GM21723 (cell line): ENCODE measurements around the gene KCNQ1.

Experiments
- ATAC-seq: cut with Tn5 transposase; IDR thresholded peaks from one replicate; pipeline ENCODE4 v1.9.1; 2021; ENCODE audit warnings: mild to moderate bottlenecking, moderate library complexity; ENCODE audit not compliant: unreplicated experiment

The KCNQ1 gene

GRCh38 chr11:2739531-2740274 is 294.9 kb downstream of the KCNQ1 start:
- ATAC-seq: no peak

GRCh38 chr11:2740275-2740940 is 295.6 kb downstream of the KCNQ1 start:
- ATAC-seq: no peak

GRCh38 chr11:2741006-2741376 is 296.2 kb downstream of the KCNQ1 start:
- ATAC-seq: no peak

- ATAC-seq: no peak
Measured at GRCh38 chr11:2741377-2742131, 296.7 kb downstream of the KCNQ1 start.

- no peak for ATAC-seq
Measured at GRCh38 chr11:2742201-2742600, 297.4 kb downstream of the KCNQ1 start.

- no peak for ATAC-seq
Measured at GRCh38 chr11:2742611-2743426, 298.0 kb downstream of the KCNQ1 start.

GRCh38 chr11:2743427-2744110 is 298.8 kb downstream of the KCNQ1 start:
- ATAC-seq: no peak

GRCh38 chr11:2744166-2744565 is 299.4 kb downstream of the KCNQ1 start:
- ATAC-seq: no peak

GRCh38 chr11:2745511-2745910 is 300.7 kb downstream of the KCNQ1 start:
- no peak for ATAC-seq

- ATAC-seq: no peak
Measured at GRCh38 chr11:2746401-2747247, 301.8 kb downstream of the KCNQ1 start.

GRCh38 chr11:2747248-2748027 is 302.6 kb downstream of the KCNQ1 start:
- ATAC-seq: no peak

- no peak for ATAC-seq
Measured at GRCh38 chr11:2748061-2748813, 303.4 kb downstream of the KCNQ1 start.

GRCh38 chr11:2748814-2749554 is 304.2 kb downstream of the KCNQ1 start:
- no peak for ATAC-seq

GRCh38 chr11:2750101-2750681 is 305.4 kb downstream of the KCNQ1 start:
- no peak for ATAC-seq

GRCh38 chr11:2750682-2751522 is 306.1 kb downstream of the KCNQ1 start:
- no peak for ATAC-seq
